Neural crest cell (in vitro differentiated cells): ENCODE data around the gene TTC23. TPM values are rescaled to one million over a fixed set of nuclear protein-coding genes. Genes with fewer than 3 reads are reported as not detected.

Experiments
- DNase-seq: peaks from one replicate; pipeline ENCODE4 v3.0.0; 2021; ENCODE audit warnings: low read depth, mixed read lengths, low spot score
- H3K27ac Mint-ChIP-seq: one replicate; pipeline ENCODE4 v1.8.0; 2021; ENCODE audit warnings: mild to moderate bottlenecking, mixed read lengths; ENCODE audit not compliant: unreplicated experiment
- H3K27me3 Mint-ChIP-seq: 2 replicates; pipeline ENCODE4 v1.8.0; 2021; ENCODE audit warnings: low read depth, mild to moderate bottlenecking, mixed read lengths
- H3K36me3 Mint-ChIP-seq: 2 replicates; pipeline ENCODE4 v1.8.0; 2021; ENCODE audit warnings: low read depth, mild to moderate bottlenecking, mixed read lengths
- H3K4me1 Mint-ChIP-seq: 2 replicates; pipeline ENCODE4 v1.8.0; 2021; ENCODE audit warnings: mixed read lengths
- H3K4me3 Mint-ChIP-seq: one replicate; pipeline ENCODE4 v1.8.0; 2021; ENCODE audit warnings: mild to moderate bottlenecking, mixed read lengths
- H3K9me3 Mint-ChIP-seq: 2 replicates; pipeline ENCODE4 v1.8.0; 2021; ENCODE audit warnings: mixed read lengths
- CTCF ChIP-seq: fragments of 200-600 bp; sonication (generic); conservative IDR thresholded peaks from 2 replicates; pipeline ENCODE4 v1.5.0; 2021; ENCODE audit warnings: antibody characterized with exemption, mild to moderate bottlenecking
- total RNA-seq: library from RNA; stranded (reverse); gene quantifications from 2 replicates; pipeline ENCODE4 v1.2.1, GENCODE V29; 2021

The TTC23 gene
- total RNA-seq, 1 donor from 2014 or later, result 25.7 TPM

GRCh38 chr15:99087405-99087943 lies 161.9 kb downstream of the TTC23 start:
- Mint-ChIP-seq H3K27ac (no peak overlapping the region), H3K4me3 (no peak overlapping the region), H3K36me3 (no peaks in the 10 kb centered on the region), H3K9me3 (no peaks in the 10 kb centered on the region), H3K4me1 (no peaks in the 10 kb centered on the region), H3K27me3 (no peaks in the 10 kb centered on the region)
- TF ChIP-seq CTCF, result no peak
- DNase-seq, result no peak

GRCh38 chr15:99086327-99086667 lies 163.1 kb downstream of the TTC23 start:
- no peak for TF ChIP-seq CTCF
- Mint-ChIP-seq H3K36me3 (no peaks in the 10 kb centered on the region), H3K9me3 (no peaks in the 10 kb centered on the region), H3K4me3 (no peak overlapping the region), H3K4me1 (no peaks in the 10 kb centered on the region), H3K27ac (no peak overlapping the region), H3K27me3 (peaks cover 2% of the 10 kb centered on the region)
- DNase-seq, result no peak

Other genes starting within 250 kb of the TTC23 start
- gene PGPEP1L, start 241.8 kb downstream of the TTC23 start, total RNA-seq, result not detected in 2 replicates
- 3.1 and 3.5 TPM in 2 replicates for gene SYNM, start 144.5 kb downstream of the TTC23 start, total RNA-seq
- gene LRRC28, start 1.9 kb upstream of the TTC23 start, total RNA-seq, result 28.8 and 34.4 TPM in 2 replicates